ENCODE data around the gene PKN2. TPM values are rescaled to one million over a fixed set of nuclear protein-coding genes. Genes with fewer than 3 reads are reported as not detected.

PKN2 gene
- total RNA-seq, 1 donor from 2014 or later: 7.3 TPM

GRCh38 chr1:88647249-88647645 is 36.8 kb upstream of the PKN2 start:
- Histone ChIP-seq H3K4me3 (no peak overlapping the region), H3K9me3 (no peaks in the 10 kb centered on the region), H3K27me3 (no peaks in the 10 kb centered on the region), H3K27ac (no peak overlapping the region), H3K36me3 (no peaks in the 10 kb centered on the region), H3K4me1 (no peaks in the 10 kb centered on the region)
- TF ChIP-seq CTCF (IDR thresholded peaks at IDR 0.05): no peak
- no peak for DNase-seq (ENCODE audit: low spot score in 2 of 2)
- intact Hi-C loops (cut with DNase I): no loop called here

- Histone ChIP-seq H3K27ac (no peak overlapping the region), H3K4me3 (no peak overlapping the region), H3K27me3 (no peaks in the 10 kb centered on the region), H3K9me3 (no peaks in the 10 kb centered on the region), H3K4me1 (no peaks in the 10 kb centered on the region), H3K36me3 (no peaks in the 10 kb centered on the region)
- intact Hi-C loops (cut with DNase I): no loop called here
- no peak for TF ChIP-seq CTCF (IDR thresholded peaks at IDR 0.05)
- DNase-seq (ENCODE audit: low spot score in 2 of 2): no peak
These were observed 36.2 kb upstream of the PKN2 start for GRCh38 chr1:88647749-88648415.

DNA sequence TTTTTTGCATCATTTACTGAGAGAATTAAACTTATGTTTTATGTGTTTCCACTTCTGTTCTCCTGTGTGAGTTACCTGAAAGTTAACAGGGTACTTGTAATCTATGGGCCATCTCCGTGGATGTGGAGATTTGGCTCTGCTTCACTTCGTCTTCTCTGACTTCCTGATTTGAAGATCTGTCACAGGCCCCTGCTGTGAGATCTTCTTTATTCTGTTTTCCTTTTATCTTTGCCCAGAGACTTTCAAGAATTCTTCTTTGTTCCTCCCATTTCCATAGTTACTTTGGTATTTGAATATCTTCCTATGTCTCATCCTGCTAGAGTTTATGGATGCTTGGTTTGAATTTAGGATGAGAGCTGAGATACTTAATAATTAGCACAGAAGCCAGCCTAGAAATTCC is 35.4 kb upstream of the PKN2 start:
- intact Hi-C loops (cut with DNase I): no loop called here

GRCh38 chr1:88649932-88650331 is 34.1 kb upstream of the PKN2 start:
- no peak for TF ChIP-seq CTCF (IDR thresholded peaks at IDR 0.05)
- intact Hi-C loops (cut with DNase I): no loop called here
- Histone ChIP-seq H3K4me3 (no peak overlapping the region), H3K27ac (no peak overlapping the region), H3K9me3 (no peaks in the 10 kb centered on the region), H3K36me3 (no peaks in the 10 kb centered on the region), H3K27me3 (no peaks in the 10 kb centered on the region), H3K4me1 (no peaks in the 10 kb centered on the region)
- no peak for DNase-seq (ENCODE audit: low spot score in 2 of 2)

More for the DNA sequence above, 35.4 kb upstream of the PKN2 start:
- DNase-seq (ENCODE audit: low spot score in 2 of 2): no peak
- no peak overlapping the region for H3K4me3 ChIP-seq
- no peaks in the 10 kb centered on the region for H3K4me1 ChIP-seq
- H3K36me3 ChIP-seq: no peaks in the 10 kb centered on the region
- no peak for TF ChIP-seq CTCF (IDR thresholded peaks at IDR 0.05)
- H3K27me3 ChIP-seq: no peaks in the 10 kb centered on the region
- H3K9me3 ChIP-seq: no peaks in the 10 kb centered on the region
- H3K27ac ChIP-seq: no peak overlapping the region

- intact Hi-C loops (cut with DNase I): no loop called here
- DNase-seq (ENCODE audit: low spot score in 2 of 2): no peak
- Histone ChIP-seq H3K36me3 (no peaks in the 10 kb centered on the region), H3K4me1 (no peaks in the 10 kb centered on the region), H3K9me3 (no peaks in the 10 kb centered on the region), H3K4me3 (no peak overlapping the region), H3K27me3 (no peaks in the 10 kb centered on the region), H3K27ac (no peak overlapping the region)
- TF ChIP-seq CTCF (IDR thresholded peaks at IDR 0.05): no peak
These were observed 33.2 kb upstream of the PKN2 start for GRCh38 chr1:88650676-88651418.
